ENCODE data around the gene TBL1XR1. TPM values are rescaled to one million over a fixed set of nuclear protein-coding genes. Genes with fewer than 3 reads are reported as not detected.

Gene TBL1XR1
- total RNA-seq = 203 and 270 TPM in 2 replicates

DNA sequence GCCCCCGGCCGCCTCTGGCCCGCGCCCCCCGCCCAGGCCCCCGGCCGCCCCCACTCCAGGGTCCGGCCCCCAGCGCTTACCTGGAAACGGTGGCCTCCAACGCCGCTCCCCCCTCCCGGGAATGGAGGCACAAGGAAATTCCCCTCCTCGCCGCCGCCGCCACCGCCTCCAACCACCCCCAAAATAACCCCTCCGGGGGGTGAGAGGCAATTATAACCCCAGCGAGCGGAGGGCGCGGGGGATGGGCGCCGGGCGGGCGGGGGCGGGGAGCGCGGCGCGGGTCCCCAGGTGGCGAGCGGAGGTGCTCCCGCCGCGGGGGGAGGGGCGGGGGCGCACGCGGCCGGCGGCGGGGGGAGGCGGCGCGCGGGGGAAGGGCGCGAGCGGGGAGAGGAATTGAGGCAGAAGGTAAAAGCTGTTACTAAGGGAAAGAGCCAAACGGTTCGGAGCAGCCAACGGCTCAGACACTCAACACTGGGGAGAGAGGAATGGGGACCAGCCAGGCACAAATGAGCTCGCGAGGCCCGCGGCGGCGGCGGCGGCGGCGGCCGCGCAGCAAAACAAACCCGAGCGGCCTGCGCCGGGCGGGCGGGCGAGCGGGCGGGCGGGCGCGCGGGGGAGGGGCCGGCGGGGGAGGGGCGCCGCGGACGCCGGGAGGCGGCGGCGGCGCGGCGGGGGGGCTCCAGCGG is at the start of gene TBL1XR1:
TSS of gene TBL1XR1 (minus strand) at position 442 of the 686 bp plus-strand sequence. CDS start 132,505 bp downstream, outside the sequence.
- H3K4me3 ChIP-seq (ENCODE audit: low read depth, low read length) = peak within 1 kb of the TSS; percentile 86
- FAIRE-seq = no peak
- peak; percentile 78 for DNase-seq (ENCODE audit: low read depth)
- H3K27me3 ChIP-seq (ENCODE audit: control insufficient read depth, insufficient read depth, low read length) = no peaks in the 10 kb centered on the region
- no peaks in the 10 kb centered on the region for H3K36me3 ChIP-seq (ENCODE audit: control insufficient read depth, insufficient read depth, low read length)
- TF ChIP-seq, protein P1, sequence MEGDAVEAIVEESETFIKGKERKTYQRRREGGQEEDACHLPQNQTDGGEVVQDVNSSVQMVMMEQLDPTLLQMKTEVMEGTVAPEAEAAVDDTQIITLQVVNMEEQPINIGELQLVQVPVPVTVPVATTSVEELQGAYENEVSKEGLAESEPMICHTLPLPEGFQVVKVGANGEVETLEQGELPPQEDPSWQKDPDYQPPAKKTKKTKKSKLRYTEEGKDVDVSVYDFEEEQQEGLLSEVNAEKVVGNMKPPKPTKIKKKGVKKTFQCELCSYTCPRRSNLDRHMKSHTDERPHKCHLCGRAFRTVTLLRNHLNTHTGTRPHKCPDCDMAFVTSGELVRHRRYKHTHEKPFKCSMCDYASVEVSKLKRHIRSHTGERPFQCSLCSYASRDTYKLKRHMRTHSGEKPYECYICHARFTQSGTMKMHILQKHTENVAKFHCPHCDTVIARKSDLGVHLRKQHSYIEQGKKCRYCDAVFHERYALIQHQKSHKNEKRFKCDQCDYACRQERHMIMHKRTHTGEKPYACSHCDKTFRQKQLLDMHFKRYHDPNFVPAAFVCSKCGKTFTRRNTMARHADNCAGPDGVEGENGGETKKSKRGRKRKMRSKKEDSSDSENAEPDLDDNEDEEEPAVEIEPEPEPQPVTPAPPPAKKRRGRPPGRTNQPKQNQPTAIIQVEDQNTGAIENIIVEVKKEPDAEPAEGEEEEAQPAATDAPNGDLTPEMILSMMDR (IDR thresholded peaks at IDR 0.05; ENCODE audit: insufficient read depth, low read length, severe bottlenecking) = no peak

DNA sequence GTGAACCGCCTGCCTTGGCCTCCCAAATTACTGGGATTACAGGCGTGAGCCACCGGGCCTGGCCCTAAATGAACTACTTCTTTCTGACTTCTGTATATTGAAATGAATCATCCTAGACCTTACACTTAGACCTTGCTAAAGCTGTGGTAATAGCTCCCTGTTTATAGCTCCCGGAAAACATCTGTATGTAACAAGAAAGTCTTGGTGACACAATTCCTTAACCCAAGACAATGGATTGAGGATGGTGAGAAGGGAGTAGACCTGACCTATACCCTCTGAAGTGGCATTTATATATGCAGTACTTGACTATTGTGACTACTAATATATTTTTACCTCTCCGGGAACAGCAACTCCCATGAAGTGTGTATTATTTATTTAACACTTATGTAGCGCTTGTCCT is 48.0 kb upstream of the TBL1XR1 start:
- TF ChIP-seq, protein P1 (IDR thresholded peaks at IDR 0.05; ENCODE audit: insufficient read depth, low read length, severe bottlenecking) = no peak
- H3K4me3 ChIP-seq (ENCODE audit: low read depth, low read length) = no peak overlapping the region
- FAIRE-seq = no peak
- no peak for DNase-seq (ENCODE audit: low read depth)
- no peaks in the 10 kb centered on the region for H3K27me3 ChIP-seq (ENCODE audit: control insufficient read depth, insufficient read depth, low read length)
- no peaks in the 10 kb centered on the region for H3K36me3 ChIP-seq (ENCODE audit: control insufficient read depth, insufficient read depth, low read length)

DNA sequence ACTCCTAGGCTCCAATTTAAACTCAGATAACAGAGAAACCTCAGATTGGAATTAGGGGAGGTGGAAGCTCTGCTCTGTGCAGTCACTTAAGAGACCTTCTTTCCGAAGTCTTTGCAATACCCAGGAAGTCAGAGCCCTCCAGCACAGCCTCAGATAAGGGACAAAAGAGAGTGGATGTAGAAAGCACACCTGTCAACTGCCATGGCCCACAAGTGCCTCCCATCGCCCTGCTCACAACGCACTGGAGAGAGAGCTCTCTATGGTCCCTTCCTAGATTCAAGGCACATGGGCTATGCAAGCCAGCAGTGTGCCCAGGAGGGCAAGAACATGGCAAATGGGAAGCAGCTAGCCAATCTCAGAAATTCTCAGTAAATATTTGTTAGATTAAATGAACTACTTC is 47.3 kb upstream of the TBL1XR1 start:
- Histone ChIP-seq H3K36me3 (ENCODE audit: control insufficient read depth, insufficient read depth, low read length) (no peaks in the 10 kb centered on the region), H3K4me3 (ENCODE audit: low read depth, low read length) (no peak overlapping the region), H3K27me3 (ENCODE audit: control insufficient read depth, insufficient read depth, low read length) (no peaks in the 10 kb centered on the region)
- FAIRE-seq (no peak), DNase-seq (ENCODE audit: low read depth) (no peak)
- TF ChIP-seq, protein P1 (IDR thresholded peaks at IDR 0.05; ENCODE audit: insufficient read depth, low read length, severe bottlenecking) = no peak

- FAIRE-seq = no peak
- TF ChIP-seq, protein P1 (IDR thresholded peaks at IDR 0.05; ENCODE audit: insufficient read depth, low read length, severe bottlenecking) = no peak
These were observed 41.5 kb upstream of the TBL1XR1 start for GRCh38 chr3:177238686-177239216.

GRCh38 chr3:177237206-177237605 is 39.9 kb upstream of the TBL1XR1 start:
- H3K4me3 ChIP-seq (ENCODE audit: low read depth, low read length) = no peak overlapping the region
- FAIRE-seq (no peak), DNase-seq (ENCODE audit: low read depth) (peak; percentile 13)
- no peaks in the 10 kb centered on the region for H3K27me3 ChIP-seq (ENCODE audit: control insufficient read depth, insufficient read depth, low read length)
- no peaks in the 10 kb centered on the region for H3K36me3 ChIP-seq (ENCODE audit: control insufficient read depth, insufficient read depth, low read length)
- TF ChIP-seq, protein P1 (IDR thresholded peaks at IDR 0.05; ENCODE audit: insufficient read depth, low read length, severe bottlenecking) = no peak

More at GRCh38 chr3:177238686-177239216, 41.5 kb upstream of the TBL1XR1 start:
- no peaks in the 10 kb centered on the region for H3K36me3 ChIP-seq (ENCODE audit: control insufficient read depth, insufficient read depth, low read length)
- DNase-seq (ENCODE audit: low read depth) = no peak
- H3K4me3 ChIP-seq (ENCODE audit: low read depth, low read length) = no peak overlapping the region
- H3K27me3 ChIP-seq (ENCODE audit: control insufficient read depth, insufficient read depth, low read length) = no peaks in the 10 kb centered on the region

Measured in bronchial epithelial cell (primary cell).